ENCODE results near the gene RAVER2. TPM values are rescaled to one million over a fixed set of nuclear protein-coding genes. Genes with fewer than 3 reads are reported as not detected.

RAVER2 gene
- total RNA-seq, 1 experiment from 2014 or later: 12.4 TPM

DNA sequence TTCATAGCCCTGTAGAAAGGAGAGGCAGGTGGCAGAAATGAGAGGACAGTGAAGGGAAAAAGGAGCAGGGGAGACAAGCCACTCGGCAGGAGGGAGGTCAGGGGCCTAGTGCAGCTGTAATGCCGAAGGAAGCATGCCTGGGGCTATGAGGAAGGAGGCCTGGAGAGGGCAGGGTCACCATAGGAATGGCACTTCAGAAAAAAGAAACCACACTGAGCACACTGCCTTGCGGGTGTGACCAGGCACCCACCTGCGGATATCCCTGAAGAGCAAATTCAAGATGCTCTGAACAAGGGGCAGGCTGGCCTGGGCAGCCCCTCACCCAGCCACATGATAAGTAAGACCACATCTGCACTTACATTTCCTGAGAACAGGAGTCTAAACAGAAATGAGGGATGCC, 116.7 kb downstream of the RAVER2 start:
- CTCF ChIA-PET: interaction anchor here (0.8 kb wide), 2 partner anchors 105 to 159 kb away, joined by 4 to 5 read pairs; no protein-coding TSS in a partner anchor
- no TSS peak for BruUV-seq (replicated peaks)
- no peak overlapping the region for H3K4me3 ChIP-seq
- DNase-seq: peak in 1 of 2 experiments; percentile 47
- no peaks in the 10 kb centered on the region for H3K9me3 ChIP-seq (ENCODE audit: insufficient read depth, low read depth)
- no peaks in the 10 kb centered on the region for H3K79me2 ChIP-seq (ENCODE audit: low read depth)
- POLR2A ChIA-PET (ENCODE audit: unreplicated experiment): no interaction called here
- no peaks in the 10 kb centered on the region for H3K27me3 ChIP-seq (ENCODE audit: insufficient read depth, low read depth)
- no peak overlapping the region for H2AFZ ChIP-seq
- no peak overlapping the region for H3K4me2 ChIP-seq
- no peaks in the 10 kb centered on the region for H4K20me1 ChIP-seq (ENCODE audit: insufficient read depth)
- intact Hi-C loops (cut with micrococcal nuclease; ENCODE audit: unreplicated experiment): loop anchor here (2.0 to 10.0 kb wide), 4 partner anchors 106 to 826 kb away; partner anchors contain the start of gene JAK1
- peaks cover 7% of the 10 kb centered on the region for H3K36me3 ChIP-seq (ENCODE audit: low read depth)
- no peaks in the 10 kb centered on the region for H3K9me2 ChIP-seq (ENCODE audit: insufficient read depth)
- no peak overlapping the region for H3K27ac ChIP-seq
- peaks cover 6% of the 10 kb centered on the region; the same call in 1 of the 2 replicates for H3K4me1 ChIP-seq (replicated peaks; ENCODE audit: insufficient read depth)
- TF ChIP-seq, protein P1, sequence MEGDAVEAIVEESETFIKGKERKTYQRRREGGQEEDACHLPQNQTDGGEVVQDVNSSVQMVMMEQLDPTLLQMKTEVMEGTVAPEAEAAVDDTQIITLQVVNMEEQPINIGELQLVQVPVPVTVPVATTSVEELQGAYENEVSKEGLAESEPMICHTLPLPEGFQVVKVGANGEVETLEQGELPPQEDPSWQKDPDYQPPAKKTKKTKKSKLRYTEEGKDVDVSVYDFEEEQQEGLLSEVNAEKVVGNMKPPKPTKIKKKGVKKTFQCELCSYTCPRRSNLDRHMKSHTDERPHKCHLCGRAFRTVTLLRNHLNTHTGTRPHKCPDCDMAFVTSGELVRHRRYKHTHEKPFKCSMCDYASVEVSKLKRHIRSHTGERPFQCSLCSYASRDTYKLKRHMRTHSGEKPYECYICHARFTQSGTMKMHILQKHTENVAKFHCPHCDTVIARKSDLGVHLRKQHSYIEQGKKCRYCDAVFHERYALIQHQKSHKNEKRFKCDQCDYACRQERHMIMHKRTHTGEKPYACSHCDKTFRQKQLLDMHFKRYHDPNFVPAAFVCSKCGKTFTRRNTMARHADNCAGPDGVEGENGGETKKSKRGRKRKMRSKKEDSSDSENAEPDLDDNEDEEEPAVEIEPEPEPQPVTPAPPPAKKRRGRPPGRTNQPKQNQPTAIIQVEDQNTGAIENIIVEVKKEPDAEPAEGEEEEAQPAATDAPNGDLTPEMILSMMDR (conservative IDR thresholded peaks at IDR 0.05): no peak
- no peak for TF ChIP-seq EZH2 (IDR thresholded peaks at IDR 0.05; ENCODE audit: low read depth)
- H3F3A ChIP-seq (ENCODE audit: insufficient read depth, low read depth): peaks cover 7% of the 10 kb centered on the region

DNA sequence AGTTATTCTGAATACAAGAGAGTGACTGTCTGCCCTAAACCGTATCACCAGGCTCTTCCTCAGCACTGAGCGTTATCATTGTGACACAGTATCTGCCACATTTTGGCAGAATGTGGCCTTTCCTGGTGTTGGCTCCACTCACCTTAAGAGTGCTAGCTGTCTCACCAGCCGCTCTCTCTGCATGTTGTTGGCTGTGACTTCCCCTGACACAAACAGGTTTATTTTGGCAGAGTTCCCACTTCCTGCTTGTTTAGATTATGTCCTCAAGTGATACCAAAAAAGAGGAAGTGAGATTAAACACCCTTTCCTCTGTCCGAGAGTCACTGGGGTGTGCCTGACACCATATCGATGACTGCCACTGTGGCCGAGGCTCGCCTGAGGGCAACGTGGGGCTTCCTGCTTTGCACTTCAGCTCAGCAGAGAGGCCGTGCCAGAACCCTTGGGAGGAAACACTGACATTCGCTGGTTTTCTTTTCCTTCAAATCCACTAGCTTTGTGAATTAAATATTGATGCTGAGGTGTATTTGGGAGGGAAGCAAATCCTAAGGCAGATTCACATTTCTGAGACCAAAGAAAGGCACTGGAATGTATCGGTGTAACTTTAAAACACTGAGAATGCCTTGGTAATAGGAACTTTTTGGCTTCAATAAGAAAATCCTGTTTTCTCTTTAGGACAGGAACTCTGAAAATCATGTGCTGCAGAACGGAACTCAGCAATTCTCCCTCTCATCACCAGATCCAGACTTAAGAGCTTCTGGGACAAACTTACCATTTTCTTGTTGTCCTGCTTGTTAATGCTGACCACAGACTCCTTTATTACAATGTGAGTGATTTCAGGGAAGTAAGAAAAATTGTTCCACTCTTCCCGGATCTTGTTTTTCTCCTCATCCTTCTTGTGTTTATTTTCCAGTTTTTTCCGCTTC, 119.4 kb downstream of the RAVER2 start:
- Histone ChIP-seq H3K79me2 (ENCODE audit: low read depth) (no peaks in the 10 kb centered on the region), H3K27ac (peak overlapping the region; percentile 59), H3K9me2 (ENCODE audit: insufficient read depth) (no peaks in the 10 kb centered on the region), H3K4me3 (no peak overlapping the region), H3K4me1 (replicated peaks; ENCODE audit: insufficient read depth) (peaks cover 6% of the 10 kb centered on the region; the same call in 1 of the 2 replicates), H3F3A (ENCODE audit: insufficient read depth, low read depth) (peaks cover 7% of the 10 kb centered on the region), H3K4me2 (no peak overlapping the region), H2AFZ (no peak overlapping the region), H4K20me1 (ENCODE audit: insufficient read depth) (no peaks in the 10 kb centered on the region), H3K9me3 (ENCODE audit: insufficient read depth, low read depth) (no peaks in the 10 kb centered on the region), H3K27me3 (ENCODE audit: insufficient read depth, low read depth) (no peaks in the 10 kb centered on the region), H3K36me3 (ENCODE audit: low read depth) (peaks cover 13% of the 10 kb centered on the region; the same call in 1 of the 2 replicates)
- ChIA-PET POLR2A (ENCODE audit: unreplicated experiment) (interaction anchor here (0.6 kb wide), 1 partner anchor 1166 kb away, joined by 3 read pairs; no protein-coding TSS in a partner anchor), CTCF (no interaction called here)
- TF ChIP-seq EZH2 (IDR thresholded peaks at IDR 0.05; ENCODE audit: low read depth): no peak
- TF ChIP-seq, protein P1 (conservative IDR thresholded peaks at IDR 0.05): no peak
- BruUV-seq (replicated peaks): no TSS peak
- peak in 1 of 2 experiments; percentile 84 for DNase-seq
- intact Hi-C loops (cut with micrococcal nuclease; ENCODE audit: unreplicated experiment): loop anchor here (5.0 to 10.0 kb wide), 3 partner anchors 103 to 823 kb away; partner anchors contain the start of gene JAK1

DNA sequence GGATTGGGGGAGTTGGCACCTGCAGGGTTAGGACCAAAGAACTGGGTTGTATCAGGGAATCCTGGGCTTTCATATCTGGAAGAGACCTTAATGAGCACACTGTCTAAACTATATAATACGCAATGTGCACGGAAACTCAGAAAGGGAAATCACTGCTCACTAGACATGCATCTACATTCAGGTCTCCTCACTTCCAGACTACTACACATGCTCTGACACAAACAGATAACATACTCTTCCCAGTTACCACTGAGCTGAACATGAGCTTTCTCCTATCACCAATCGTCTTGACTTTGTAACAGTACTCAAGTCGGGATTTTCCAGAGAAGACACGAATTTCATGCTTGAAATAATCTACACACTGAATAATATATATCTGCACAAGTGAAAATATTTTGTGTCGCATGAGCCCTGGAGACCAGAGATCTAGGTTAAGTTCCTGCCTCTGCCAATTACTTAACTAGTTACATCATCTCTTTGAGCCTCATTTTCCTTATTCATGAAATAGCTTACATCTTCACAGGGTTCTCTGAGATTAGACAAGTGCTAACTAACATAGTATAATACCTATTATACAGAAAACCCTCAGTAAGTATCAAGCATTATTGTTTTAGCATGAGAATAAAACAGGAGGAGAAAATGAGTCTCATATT, 120.4 kb downstream of the RAVER2 start:
- peaks cover 6% of the 10 kb centered on the region; the same call in 1 of the 2 replicates for H3K4me1 ChIP-seq (replicated peaks; ENCODE audit: insufficient read depth)
- ChIA-PET CTCF (no interaction called here), POLR2A (ENCODE audit: unreplicated experiment) (no interaction called here)
- intact Hi-C loops (cut with micrococcal nuclease; ENCODE audit: unreplicated experiment): loop anchor here (10.0 kb wide), 1 partner anchor 200 kb away; no protein-coding TSS in a partner anchor
- H3K27ac ChIP-seq: 0 out of 2 replicates have a peak overlapping the region, but pooled peaks have one; percentile 59
- H3K9me2 ChIP-seq (ENCODE audit: insufficient read depth): no peaks in the 10 kb centered on the region
- no peaks in the 10 kb centered on the region for H3K79me2 ChIP-seq (ENCODE audit: low read depth)
- no peak overlapping the region for H3K4me3 ChIP-seq
- peaks cover 13% of the 10 kb centered on the region; the same call in 1 of the 2 replicates for H3K36me3 ChIP-seq (ENCODE audit: low read depth)
- no peaks in the 10 kb centered on the region for H3K27me3 ChIP-seq (ENCODE audit: insufficient read depth, low read depth)
- peaks cover 7% of the 10 kb centered on the region for H3F3A ChIP-seq (ENCODE audit: insufficient read depth, low read depth)
- no peak overlapping the region for H2AFZ ChIP-seq
- BruUV-seq (replicated peaks): no TSS peak
- no peak overlapping the region for H3K4me2 ChIP-seq
- no peak for DNase-seq
- TF ChIP-seq, protein P1 (conservative IDR thresholded peaks at IDR 0.05): no peak
- TF ChIP-seq EZH2 (IDR thresholded peaks at IDR 0.05; ENCODE audit: low read depth): no peak
- no peaks in the 10 kb centered on the region for H3K9me3 ChIP-seq (ENCODE audit: insufficient read depth, low read depth)
- no peaks in the 10 kb centered on the region for H4K20me1 ChIP-seq (ENCODE audit: insufficient read depth)

Measured in PC-9 (cell line).